Pancreas (tissue), 10 donors: Measurements from ENCODE around the gene IDE. TPM values are rescaled to one million over a fixed set of nuclear protein-coding genes. Genes with fewer than 3 reads are reported as not detected.
A peak's percentile ranks its signal among the peaks of the same experiment; 100 is the strongest.

Experiments used
- ATAC-seq, 4 donors: fragments of 200-7000 bp; cut with Tn5 transposase; one replicate each; pipeline versions ENCODE4 v1.8.0 to v1.9.1; 2020; ENCODE audit warnings: mild to moderate bottlenecking in 4 of 4, moderate library complexity in 4 of 4
- DNase-seq, 6 donors: peaks; one replicate each; pipeline ENCODE4 v3.0.0-alpha.2; 2020
- FAIRE-seq: peaks from 2 replicates; lab custom pipeline; 2012; peaks lifted over from hg19 to GRCh38; lab: Jason Lieb, UNC
- H3K27ac ChIP-seq, 4 donors: fragments of 200-600 bp; sonication (generic); 1 replicate in 3 of 4; 2 replicates in 1 of 4; pipeline versions ENCODE4 v1.5.0 to v1.8.0; 2020
- H3K27me3 ChIP-seq, 4 donors: fragments of 200-600 bp; one replicate each; pipeline ENCODE4 v1.8.0; 2021
- H3K36me3 ChIP-seq, 3 donors: fragments of 200-600 bp; sonication (generic) in 1 of 3; one replicate each; pipeline versions ENCODE4 v1.5.0 to v1.8.0; 2020 to 2021
- H3K4me1 ChIP-seq, 3 donors: fragments of 200-600 bp; one replicate each; pipeline ENCODE4 v1.8.0; 2021
- H3K4me3 ChIP-seq, 4 donors: fragments of 200-600 bp; sonication (generic) in 2 of 4; one replicate each; pipeline versions ENCODE4 v1.5.0 to v1.8.0; 2020 to 2021
- H3K9me3 ChIP-seq, 4 donors: fragments of 200-600 bp; one replicate each; pipeline ENCODE4 v1.8.0; 2021
- CTCF ChIP-seq, 4 donors: fragments of 200-600 bp; sonication (generic) in 3 of 4; IDR thresholded peaks; one replicate each; pipeline versions ENCODE4 v1.5.0 to v1.8.0; 2021; ENCODE audit warnings: antibody characterized with exemption in 4 of 4
- WGBS, 2 donors: extraction: QIAGEN DNeasy Blood & Tissue Kit; methylation state at CpG; one replicate each; pipeline ENCODE4 v1.1.7; 2013; 5-methylcytosine and 5-hydroxymethylcytosine counted together
- intact Hi-C, 3 donors: fragments of 100-400 bp; cut with DNase I; formaldehyde crosslinking; loops; one replicate each; pipeline versions ENCODE4 v1.11.1 to v1.14.2; 2022
- polyA plus RNA-seq, 2 donors: library from polyadenylated mRNA; stranded (reverse); fragments of 200-250 nt; gene quantifications; one replicate each; pipeline ENCODE4 v1.2.3, GENCODE V29; 2013
- total RNA-seq, 6 donors: library from RNA; stranded (reverse); fragmentation: NEBNext Ultra II Directional in 4 of 6; extraction: Animal tissue kit (Norgen Biotek cat#: 25700) in 4 of 6; gene quantifications; one replicate each; pipeline versions ENCODE4 v1.2.1 to v1.2.4, GENCODE V29; 2021 to 2023
- donor health status: healthy with polysubstance abuse.
- donor health status: DM: no; HTN: no; CAD: no; lungs with moderate emphysema.
- donor health status: DM: no; HTN: no; CAD: no.
- donor health status: control.
- donor health status: control.
- donor health status: Bipolar disorder and iron deficiency.
- donor health status: DM: yes; HTN: yes; CAD: no.
- donor health status: DM: no; HTN: no; CAD: no.
- donor health status: DM: no; HTN: no; CAD: no.
- donor health status: DM: yes; HTN: yes; CAD: no.

Gene IDE
- total RNA-seq (10 to 100 TPM; 16.8 to 30.3 (median 23.6) TPM), polyA plus RNA-seq (1 to 10 TPM; 8.2 to 9.0 TPM)

GRCh38 chr10:92573798-92574547, at the start of gene IDE:
Gene IDE (minus strand): TSS chr10:92574093. CDS start chr10:92574019, 74 bp downstream.
- Histone ChIP-seq H3K27ac (peak within 1 kb of the TSS; percentile 87 to 94 (median 93)), H3K27me3 (no peaks in the 10 kb centered on the region), H3K4me1 (peaks cover 0 to 16% (median 13%) of the 10 kb centered on the region in 3 donors), H3K9me3 (no peaks in the 10 kb centered on the region), H3K4me3 (peak within 1 kb of the TSS; percentile 75 to 98 (median 84)), H3K36me3 (no peaks in the 10 kb centered on the region)
- intact Hi-C loops: loop anchor here in 1 of 3 donors (10.0 kb wide), 1 partner anchor 59 kb away; no protein-coding TSS in a partner anchor
- FAIRE-seq (no peak), DNase-seq (peak; percentile 84 to 97 (median 91)), ATAC-seq (peak; percentile 90 to 95 (median 92))
- peak; percentile 54 to 72 (median 64) for TF ChIP-seq CTCF (IDR thresholded peaks at IDR 0.05)
- 0 to 1% methylated on average over 76 to 80 of the region's 80 CpGs for WGBS, 2 donors

GRCh38 chr10:92619368-92619767, 45.5 kb upstream of the IDE start:
- DNase-seq: no peak
- Histone ChIP-seq H3K4me1 (no peaks in the 10 kb centered on the region), H3K4me3 (no peak overlapping the region), H3K9me3 (no peaks in the 10 kb centered on the region), H3K36me3 (no peaks in the 10 kb centered on the region), H3K27ac (no peak overlapping the region), H3K27me3 (no peaks in the 10 kb centered on the region)
- TF ChIP-seq CTCF (IDR thresholded peaks at IDR 0.05): no peak
- FAIRE-seq: no peak
- intact Hi-C loops: no loop called here
- no peak for ATAC-seq

- H3K4me1 ChIP-seq: no peaks in the 10 kb centered on the region
- WGBS, 2 donors: 99 to 100% methylated on average over 3 of the region's 3 CpGs
- ATAC-seq (no peak), DNase-seq (no peak), FAIRE-seq (no peak)
- no peak overlapping the region for H3K4me3 ChIP-seq
- H3K27me3 ChIP-seq: no peaks in the 10 kb centered on the region
- no peaks in the 10 kb centered on the region for H3K9me3 ChIP-seq
- no peak for TF ChIP-seq CTCF (IDR thresholded peaks at IDR 0.05)
- intact Hi-C loops: no loop called here
- no peak overlapping the region for H3K27ac ChIP-seq
- H3K36me3 ChIP-seq: no peaks in the 10 kb centered on the region
Measured at GRCh38 chr10:92615515-92615914, 41.6 kb upstream of the IDE start.

DNA sequence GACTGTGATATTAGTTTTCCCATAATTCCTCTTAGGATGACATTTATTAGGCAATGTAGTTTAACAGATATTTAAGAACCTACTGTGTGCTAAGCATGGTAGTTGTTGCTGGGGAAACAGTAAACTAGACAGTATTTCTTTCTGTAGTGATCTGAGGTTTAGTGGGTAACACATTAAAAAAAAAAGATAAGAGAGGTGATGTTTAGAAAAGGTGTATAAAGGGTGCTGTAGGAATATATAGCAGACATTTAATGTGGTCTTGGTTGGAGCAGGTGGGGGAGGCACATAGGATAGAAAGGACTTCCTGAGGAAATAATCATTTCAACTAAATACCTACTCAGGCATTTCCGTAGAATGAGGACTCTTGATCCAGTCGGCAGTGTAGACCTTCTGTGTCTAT, 30.9 kb upstream of the IDE start:
- 93 to 96% methylated on average over 2 of the region's 2 CpGs for WGBS, 2 donors
- H3K4me1 ChIP-seq: no peaks in the 10 kb centered on the region
- intact Hi-C loops: no loop called here
- no peak overlapping the region for H3K4me3 ChIP-seq
- H3K36me3 ChIP-seq: no peaks in the 10 kb centered on the region
- H3K9me3 ChIP-seq: no peaks in the 10 kb centered on the region
- no peaks in the 10 kb centered on the region for H3K27me3 ChIP-seq
- no peak overlapping the region for H3K27ac ChIP-seq
- FAIRE-seq (no peak), DNase-seq (no peak), ATAC-seq (no peak)
- TF ChIP-seq CTCF (IDR thresholded peaks at IDR 0.05): no peak

DNA sequence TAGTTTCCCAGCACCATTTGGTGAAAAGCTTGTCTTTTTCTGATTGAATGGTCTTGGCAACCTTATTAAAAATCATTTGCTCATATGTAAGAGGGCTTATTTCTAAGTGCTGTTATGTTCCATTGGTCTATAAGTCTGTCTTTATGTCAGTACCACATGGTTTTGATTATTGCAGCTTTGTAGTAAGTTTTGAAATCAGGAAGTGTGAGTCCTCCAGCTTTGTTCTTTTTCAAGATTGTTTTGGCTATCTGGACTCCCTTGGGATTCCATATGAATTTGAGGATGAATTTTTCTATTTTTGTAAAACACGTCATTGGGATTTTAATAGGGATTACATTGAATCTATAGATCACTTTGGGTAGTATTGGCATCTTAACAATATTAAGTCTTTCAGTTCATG, 24.4 kb upstream of the IDE start:
- TF ChIP-seq CTCF (IDR thresholded peaks at IDR 0.05): no peak
- Histone ChIP-seq H3K27ac (no peak overlapping the region), H3K27me3 (no peaks in the 10 kb centered on the region), H3K4me1 (peaks cover 0 to 5% (median 5%) of the 10 kb centered on the region in 3 donors), H3K36me3 (no peaks in the 10 kb centered on the region), H3K9me3 (no peaks in the 10 kb centered on the region), H3K4me3 (no peak overlapping the region)
- intact Hi-C loops: no loop called here
- ATAC-seq (no peak), DNase-seq (no peak), FAIRE-seq (no peak)
- WGBS, 2 donors: 97 to 98% methylated on average over 1 of the region's 1 CpG
